ENCODE data around the gene DBT. TPM values are rescaled to one million over a fixed set of nuclear protein-coding genes. Genes with fewer than 3 reads are reported as not detected.
"Not testable (repeated sequence)": the region's sequence is repeated elsewhere in the genome, so short reads cannot be mapped to it uniquely, and the experiment has no call there.

Gene DBT
- total RNA-seq, 2 donors from 2014 or later: 5.3 to 7.7 TPM

DNA sequence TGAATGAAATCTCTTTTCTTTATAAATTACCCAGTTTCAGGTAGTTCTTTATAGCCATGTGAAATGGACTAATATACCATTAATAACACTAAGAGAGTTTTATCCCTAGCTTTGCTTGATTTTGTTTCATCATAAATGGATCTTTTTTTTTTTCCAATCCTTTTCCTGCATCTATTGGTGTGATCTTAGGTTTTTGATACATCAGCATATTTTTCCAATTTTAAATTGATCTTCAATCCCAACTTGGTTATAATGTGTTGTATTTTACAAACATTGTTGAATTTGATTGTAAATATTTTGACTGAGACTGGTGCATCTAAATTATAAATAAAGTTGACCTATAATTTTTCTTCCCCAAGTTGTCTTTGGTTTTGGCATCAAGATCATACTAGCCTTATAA is 12.1 kb upstream of the DBT start:
- no peaks in the 10 kb centered on the region for H3K27me3 ChIP-seq (replicated peaks; ENCODE audit: insufficient read depth)

GRCh38 chr1:100258427-100258826 is 8.8 kb upstream of the DBT start:
- H3K9me3 ChIP-seq; H3K36me3 ChIP-seq; H3K27ac ChIP-seq; H3K4me1 ChIP-seq (ENCODE audit: control insufficient read depth in 1 of 2, low read depth in 2 of 2); H3K4me3 ChIP-seq; H3K27me3 ChIP-seq (replicated peaks; ENCODE audit: insufficient read depth); DNase-seq (ENCODE audit: low spot score); ATAC-seq (ENCODE audit: insufficient number of reproducible peaks, low FRiP score, low read depth): not testable (repeated sequence)

More for the DNA sequence above, 12.1 kb upstream of the DBT start:
- peaks cover 3% of the 10 kb centered on the region for H3K36me3 ChIP-seq
- ATAC-seq (ENCODE audit: insufficient number of reproducible peaks, low FRiP score, low read depth) (no peak), DNase-seq (ENCODE audit: low spot score) (no peak)
- H3K9me3 ChIP-seq: no peaks in the 10 kb centered on the region
- TF ChIP-seq CTCF (IDR thresholded peaks at IDR 0.05): no peak
- peaks cover under 1 to 3% of the 10 kb centered on the region in 2 donors for H3K4me1 ChIP-seq (ENCODE audit: control insufficient read depth in 1 of 2, low read depth in 2 of 2)
- H3K4me3 ChIP-seq: no peak overlapping the region
- no peak overlapping the region for H3K27ac ChIP-seq

DNA sequence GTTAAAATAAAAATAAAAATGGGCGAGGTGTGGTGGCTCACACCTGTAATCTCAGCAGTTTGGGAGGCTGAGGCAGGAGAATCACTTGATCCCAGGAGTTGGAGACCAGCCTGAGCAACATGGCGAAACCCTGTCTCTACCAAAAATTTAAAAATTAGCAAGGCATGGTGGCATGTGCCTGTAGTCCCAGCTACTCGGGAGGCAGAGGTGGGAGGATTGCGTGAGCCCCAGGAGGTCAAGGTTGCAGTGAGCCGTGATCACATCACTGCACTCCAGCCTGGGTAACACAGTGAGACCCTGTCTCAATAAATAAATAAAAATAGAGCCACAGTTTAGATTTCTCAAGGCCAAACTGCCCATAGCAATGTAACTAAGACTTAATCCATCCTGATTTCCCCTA is 6.6 kb upstream of the DBT start:
- H3K9me3 ChIP-seq; H3K27ac ChIP-seq; H3K4me1 ChIP-seq (ENCODE audit: control insufficient read depth in 1 of 2, low read depth in 2 of 2); ATAC-seq (ENCODE audit: insufficient number of reproducible peaks, low FRiP score, low read depth); H3K36me3 ChIP-seq; H3K4me3 ChIP-seq; H3K27me3 ChIP-seq (replicated peaks; ENCODE audit: insufficient read depth); DNase-seq (ENCODE audit: low spot score): not testable (repeated sequence)

GRCh38 chr1:100253552-100253951 is 3.9 kb upstream of the DBT start:
- ATAC-seq (ENCODE audit: insufficient number of reproducible peaks, low FRiP score, low read depth) (no peak), DNase-seq (ENCODE audit: low spot score) (no peak)
- Histone ChIP-seq H3K27ac (no peak overlapping the region), H3K4me1 (ENCODE audit: control insufficient read depth in 1 of 2, low read depth in 2 of 2) (peaks cover 5 to 9% of the 10 kb centered on the region in 2 donors), H3K27me3 (replicated peaks; ENCODE audit: insufficient read depth) (no peaks in the 10 kb centered on the region), H3K4me3 (no peak overlapping the region), H3K36me3 (no peaks in the 10 kb centered on the region), H3K9me3 (no peaks in the 10 kb centered on the region)
- TF ChIP-seq CTCF (IDR thresholded peaks at IDR 0.05): no peak

DNA sequence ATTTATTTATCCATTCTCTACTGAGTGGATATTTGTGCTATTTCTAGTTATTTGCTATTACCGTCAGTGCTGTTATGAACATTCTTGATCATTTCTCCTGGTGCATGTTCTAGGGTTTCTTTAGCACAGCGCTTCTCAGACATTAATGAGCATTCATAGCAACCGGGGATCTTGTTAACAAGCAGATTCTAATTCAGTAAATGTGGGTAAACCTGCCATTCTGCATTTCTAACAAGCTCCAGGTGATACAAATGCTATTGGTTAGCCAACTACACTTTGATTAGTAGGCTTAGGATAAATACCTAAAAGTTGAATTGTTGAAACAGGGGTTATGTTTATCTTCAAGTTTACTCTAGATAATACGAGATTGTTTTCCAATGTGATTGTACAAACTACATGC is 3.3 kb upstream of the DBT start:
- ATAC-seq (ENCODE audit: insufficient number of reproducible peaks, low FRiP score, low read depth) (no peak), DNase-seq (ENCODE audit: low spot score) (no peak)
- H3K27ac ChIP-seq: no peak overlapping the region
- no peaks in the 10 kb centered on the region for H3K9me3 ChIP-seq
- no peaks in the 10 kb centered on the region for H3K27me3 ChIP-seq (replicated peaks; ENCODE audit: insufficient read depth)
- peaks cover 5 to 15% of the 10 kb centered on the region in 2 donors for H3K4me1 ChIP-seq (ENCODE audit: control insufficient read depth in 1 of 2, low read depth in 2 of 2)
- TF ChIP-seq CTCF (IDR thresholded peaks at IDR 0.05): no peak
- no peaks in the 10 kb centered on the region for H3K36me3 ChIP-seq
- no peak overlapping the region for H3K4me3 ChIP-seq

DNA sequence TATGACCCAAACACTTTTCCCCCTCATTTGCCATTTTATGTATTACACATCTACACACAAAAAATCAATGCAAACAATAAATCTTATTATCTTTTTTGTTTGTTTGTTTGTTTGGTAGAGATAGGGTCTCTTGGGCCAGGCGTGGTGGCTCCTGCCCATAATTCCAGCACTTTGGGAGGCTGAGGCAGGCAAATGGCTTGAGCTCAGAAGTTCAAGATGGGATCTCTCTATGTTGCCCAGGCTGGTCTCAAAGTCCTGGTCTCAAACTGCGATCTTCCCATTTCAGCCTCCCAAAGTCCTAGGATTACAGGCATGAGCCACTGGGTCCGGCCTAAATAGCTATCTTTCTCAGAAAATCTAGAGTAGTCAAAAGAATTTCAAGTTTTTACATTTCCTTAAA is 1.2 kb upstream of the DBT start:
- no peaks in the 10 kb centered on the region for H3K27me3 ChIP-seq (replicated peaks; ENCODE audit: insufficient read depth)
- DNase-seq (ENCODE audit: low spot score) (no peak), ATAC-seq (ENCODE audit: insufficient number of reproducible peaks, low FRiP score, low read depth) (no peak)
- H3K9me3 ChIP-seq: no peaks in the 10 kb centered on the region
- H3K4me1 ChIP-seq (ENCODE audit: control insufficient read depth in 1 of 2, low read depth in 2 of 2): peaks cover 5 to 15% of the 10 kb centered on the region in 2 donors
- TF ChIP-seq CTCF (IDR thresholded peaks at IDR 0.05): no peak
- H3K27ac ChIP-seq: no peak overlapping the region
- no peak overlapping the region for H3K4me3 ChIP-seq
- H3K36me3 ChIP-seq: no peaks in the 10 kb centered on the region
